GM10248 (cell line): ENCODE results near the gene LCP2.

Experiments
- CTCF ChIA-PET: fragments of 300-600 bp; sonication (Branson Sonifier 250); formaldehyde crosslinking; extraction: SDS; loops from one replicate; lab custom pipeline; 2021; ENCODE audit warnings: antibody characterized with exemption; lab: Yijun Ruan, JAX
- POLR2A ChIA-PET: fragments of 350-650 bp; sonication (Branson Sonifier 250); formaldehyde crosslinking; extraction: SDS; loops from one replicate; lab custom pipeline; 2020; ENCODE audit warnings: antibody characterized with exemption; lab: Yijun Ruan, JAX
- DNase-seq: peaks from one replicate; pipeline ENCODE4 v3.0.0; 2012; ENCODE audit errors: extremely low spot score
- CTCF ChIP-seq: IDR thresholded peaks from 2 replicates; pipeline ENCODE4 v1.5.1; 2012; ENCODE audit warnings: mild to moderate bottlenecking, low read depth; ENCODE audit errors: extremely low read depth, missing control alignments, control extremely low read depth

Gene LCP2

GRCh38 chr5:170257370-170257769, 40.2 kb downstream of the LCP2 start:
- no peak for TF ChIP-seq CTCF
- ChIA-PET CTCF (interaction anchor here (0.8 to 3.8 kb wide), 6 partner anchors 9 to 154 kb away, joined by 3 to 25 read pairs (median 3); no protein-coding TSS in a partner anchor), POLR2A (no interaction called here)
- no peak for DNase-seq

- no peak for TF ChIP-seq CTCF
- ChIA-PET POLR2A (no interaction called here), CTCF (interaction anchor here (1.2 to 1.5 kb wide), 3 partner anchors 10 to 82 kb away, joined by 4 to 6 read pairs (median 6); no protein-coding TSS in a partner anchor)
- DNase-seq: no peak
Measured at GRCh38 chr5:170256571-170256970, 41.0 kb downstream of the LCP2 start.

GRCh38 chr5:170254056-170254455, 43.5 kb downstream of the LCP2 start:
- POLR2A ChIA-PET: no interaction called here
- DNase-seq: peak; percentile 60
- no peak for TF ChIP-seq CTCF
- CTCF ChIA-PET: no interaction called here

- TF ChIP-seq CTCF: no peak
- ChIA-PET POLR2A (no interaction called here), CTCF (interaction anchor here (1.4 kb wide), 1 partner anchor 14 kb away, joined by 3 read pairs; no protein-coding TSS in a partner anchor)
- no peak for DNase-seq
Measured at GRCh38 chr5:170252720-170253350, 44.7 kb downstream of the LCP2 start.

- ChIA-PET CTCF (interaction anchor here (1.4 kb wide), 1 partner anchor 15 kb away, joined by 3 read pairs; no protein-coding TSS in a partner anchor), POLR2A (no interaction called here)
- no peak for TF ChIP-seq CTCF
- no peak for DNase-seq
Measured at GRCh38 chr5:170252109-170252508, 45.5 kb downstream of the LCP2 start.

GRCh38 chr5:170251462-170251861, 46.1 kb downstream of the LCP2 start:
- CTCF ChIA-PET: interaction anchor here (0.9 to 1.1 kb wide), 2 partner anchors 16 to 26 kb away, joined by 3 to 5 read pairs; no protein-coding TSS in a partner anchor
- TF ChIP-seq CTCF: no peak
- POLR2A ChIA-PET: no interaction called here
- no peak for DNase-seq
